K562 treated with DMSO at 1 percent for 24 hours (cell line): ENCODE results near the gene CAPS. TPM values are rescaled to one million over a fixed set of nuclear protein-coding genes. Genes with fewer than 3 reads are reported as not detected.

Experiments
- total RNA-seq: library from RNA; unstranded; fragments of 300-600 nt; gene quantifications from 2 replicates; pipeline ENCODE4 v1.2.3, GENCODE V29; 2022; ENCODE audit warnings: low read depth; ENCODE audit not compliant: insufficient read depth

Gene CAPS
- total RNA-seq: 5.4 and 9.2 TPM in 2 replicates

DNA sequence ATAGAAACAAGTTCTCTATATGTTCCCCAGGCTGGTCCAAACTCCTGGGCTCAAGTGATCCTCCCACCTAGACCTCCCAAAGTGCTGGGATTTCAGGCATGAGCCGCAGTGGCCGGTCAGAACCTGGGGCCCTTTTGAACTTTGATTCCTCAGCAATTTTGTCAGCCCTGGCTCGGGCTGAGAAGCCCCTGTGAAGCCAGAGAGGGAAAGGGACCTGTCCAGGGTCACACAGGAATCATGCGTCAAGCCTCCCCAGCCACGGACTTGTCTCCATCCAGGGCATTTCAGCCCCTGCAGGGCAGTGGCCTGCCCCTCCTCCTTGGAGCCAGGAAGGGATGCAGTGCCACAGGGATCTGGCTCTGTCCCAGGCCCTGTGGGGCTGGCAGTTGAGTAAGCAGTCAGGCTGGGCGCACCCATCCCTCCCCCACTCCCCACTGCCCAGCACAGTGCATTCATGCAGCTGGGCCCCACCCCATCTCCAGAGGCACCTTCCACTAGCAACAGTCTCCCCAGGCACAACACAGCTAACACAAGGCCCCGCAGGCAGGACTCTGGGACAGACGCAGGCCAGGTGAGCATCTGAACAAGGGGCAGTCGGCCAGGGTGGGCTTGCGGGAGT lies at the start of gene CAPS:
TSS of gene CAPS (plus strand) at position 516 of the 619 bp plus-strand sequence. CDS start 153 bp downstream, outside the sequence.

DNA sequence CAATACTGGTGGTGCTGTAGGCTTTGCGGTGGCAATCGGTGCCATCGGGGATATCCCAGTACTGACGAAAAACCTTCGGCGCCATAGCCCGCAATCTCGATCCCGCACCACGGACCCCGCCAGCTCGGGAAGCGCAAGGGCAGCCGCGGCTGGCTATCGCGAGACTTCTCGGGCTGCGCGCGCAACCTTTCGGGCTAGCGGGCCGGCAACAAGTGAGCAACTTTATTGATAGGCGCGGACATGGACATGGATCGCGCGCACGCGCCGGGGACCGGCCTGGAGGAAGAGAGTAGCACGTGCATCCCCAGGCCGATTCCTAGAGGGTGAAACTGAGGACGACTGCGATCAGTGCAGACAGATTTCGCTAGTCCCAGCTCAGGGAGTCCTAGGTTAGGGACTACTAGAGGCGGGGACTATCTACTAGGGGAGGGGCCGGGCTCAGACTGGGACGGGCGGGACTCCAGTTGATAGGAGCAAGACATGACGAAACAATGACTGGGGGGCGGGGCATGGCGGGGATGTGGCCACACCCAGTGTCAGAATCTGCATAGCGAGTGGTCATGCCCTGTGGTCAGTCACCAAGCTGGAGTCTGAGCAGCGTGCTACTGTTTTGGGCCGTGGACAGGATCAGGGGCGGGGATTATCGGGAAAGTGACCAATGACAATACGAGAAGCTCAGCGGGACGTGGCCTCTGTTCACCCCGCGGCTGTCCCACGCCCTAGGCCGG lies 10.3 kb upstream of the CAPS start, which contains the start of gene NDUFA11:
TSS of gene NDUFA11 (minus strand) at position 167 of the 728 bp plus-strand sequence. CDS start at position 85, 82 bp downstream.

DNA sequence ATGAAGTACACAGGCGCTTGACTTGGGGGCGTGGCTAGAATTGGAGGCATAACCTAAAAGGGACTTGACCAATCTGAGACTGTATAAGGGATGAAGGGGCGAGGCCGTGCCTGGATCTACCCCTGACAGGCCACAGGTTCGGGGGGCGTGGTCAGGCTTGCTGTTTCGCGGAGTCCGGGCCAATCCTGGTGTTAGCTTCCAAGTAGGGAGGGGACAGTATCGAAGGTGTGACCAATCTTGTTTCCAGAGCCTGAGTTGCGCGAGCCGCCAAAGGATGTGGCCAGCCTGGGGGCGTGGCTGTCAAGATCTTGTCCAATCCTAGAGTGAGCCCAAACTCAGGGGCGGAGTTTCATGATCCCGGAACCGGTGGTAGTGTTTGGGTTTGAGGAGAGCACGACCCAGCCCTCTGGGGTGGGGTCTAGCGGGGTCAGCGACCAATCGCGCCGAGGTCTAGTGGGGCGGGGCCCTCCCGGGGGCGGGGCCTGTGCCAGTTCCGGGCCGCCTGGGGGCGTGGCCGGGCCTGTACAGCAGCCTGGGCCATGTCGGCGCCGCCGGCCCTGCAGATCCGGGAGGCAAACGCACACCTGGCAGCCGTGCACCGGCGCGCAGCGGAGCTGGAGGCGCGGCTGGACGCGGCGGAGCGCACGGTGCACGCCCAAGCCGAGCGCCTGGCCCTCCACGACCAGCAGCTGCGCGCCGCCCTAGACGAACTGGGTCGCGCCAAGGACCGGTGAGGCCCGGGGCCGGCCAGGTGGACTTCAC lies 9.5 kb upstream of the CAPS start, which contains the start of gene VMAC:
TSS of gene VMAC (plus strand) at position 521 of the 762 bp plus-strand sequence. CDS start at position 540, 19 bp downstream.

Other genes starting within 250 kb of the CAPS start
- 48.1 and 60.4 TPM in 2 replicates for gene MICOS13, start 233.7 kb upstream of the CAPS start, total RNA-seq
- gene HSD11B1L, start 233.2 kb upstream of the CAPS start, total RNA-seq: 11.9 and 22.8 TPM in 2 replicates
- 1,403 and 1,536 TPM in 2 replicates for gene RPL36, start 224.0 kb upstream of the CAPS start, total RNA-seq
- gene LONP1, start 194.1 kb upstream of the CAPS start, total RNA-seq: 214 and 276 TPM in 2 replicates
- not detected in 2 replicates for gene CATSPERD, start 193.6 kb upstream of the CAPS start, total RNA-seq
- 2.2 and 2.6 TPM in 2 replicates for gene PRR22, start 129.5 kb upstream of the CAPS start, total RNA-seq
- gene DUS3L, start 123.1 kb upstream of the CAPS start, total RNA-seq: 53.8 and 55.5 TPM in 2 replicates
- 31.8 and 37.8 TPM in 2 replicates for gene NRTN, start 109.2 kb upstream of the CAPS start, total RNA-seq
- gene FUT6, start 74.6 kb upstream of the CAPS start, total RNA-seq: not detected in 2 replicates
- gene FUT3, start 62.8 kb upstream of the CAPS start, total RNA-seq: 0.93 and 1.3 TPM in 2 replicates
- 0.42 TPM in 1 of 2 replicates, not detected in the other for gene FUT5, start 43.7 kb upstream of the CAPS start, total RNA-seq
- 733 and 784 TPM in 2 replicates for gene NDUFA11, start 10.5 kb upstream of the CAPS start, total RNA-seq
- 2.6 and 4.2 TPM in 2 replicates for gene VMAC, start 9.4 kb upstream of the CAPS start, total RNA-seq
- gene RANBP3, start 63.9 kb downstream of the CAPS start, total RNA-seq: 88.3 and 89.0 TPM in 2 replicates
- gene RFX2, start 196.2 kb downstream of the CAPS start, total RNA-seq: 13.2 and 16.1 TPM in 2 replicates
- not detected in 2 replicates for gene ACSBG2, start 221.4 kb downstream of the CAPS start, total RNA-seq